ENCODE data around the gene ZNF330. TPM values are rescaled to one million over a fixed set of nuclear protein-coding genes. Genes with fewer than 3 reads are reported as not detected.

The ZNF330 gene
- total and polyA plus RNA-seq, 10 of the 15 experiments (the other 5 are each of a cell fraction or from before 2014, with no cell fraction given), result 31.3 to 57.6 (median 44.3) TPM

GRCh38 chr4:141220271-141220670, 424 bp upstream of the ZNF330 start:
- 84% methylated on average over 7 of the region's 7 CpGs for WGBS (ENCODE audit: insufficient coverage, insufficient replicate concordance, low lambda C conversion rate, missing lambda C conversion rate)

GRCh38 chr4:141223418-141223817, 2.7 kb downstream of the ZNF330 start:
- POLR2A ChIA-PET, result no interaction called here
- DNase-seq (ENCODE audit: low read depth, low spot score) (no peak), ATAC-seq (no peak), FAIRE-seq (no peak)
- Histone ChIP-seq H3K27ac (ENCODE audit: control insufficient read depth, insufficient read depth) (no peak overlapping the region), H3K4me3 (no peak overlapping the region), H3K27me3 (replicated peaks in 1 of 2; ENCODE audit: control insufficient read depth in 2 of 2, insufficient read depth in 2 of 2, low read length in 1 of 2) (no peaks in the 10 kb centered on the region), H3K4me1 (ENCODE audit: control insufficient read depth, insufficient read depth, low read length) (peaks cover 4% of the 10 kb centered on the region; the same call in 1 of the 2 replicates), H2AFZ (ENCODE audit: control insufficient read depth, low read depth, low read length) (no peak overlapping the region), H3K9ac (ENCODE audit: control insufficient read depth, insufficient read depth, low read length) (no peak overlapping the region), H3K4me2 (ENCODE audit: control insufficient read depth, insufficient read depth) (peak overlapping the region; percentile 50; the same call in 1 of the 2 replicates), H4K20me1 (ENCODE audit: control insufficient read depth, insufficient read depth) (no peaks in the 10 kb centered on the region), H3K9me3 (replicated peaks; ENCODE audit: control insufficient read depth, insufficient read depth, low read length) (no peaks in the 10 kb centered on the region; the same call in 2 of the 3 replicates), H3K36me3 (ENCODE audit: control insufficient read depth in 2 of 2, insufficient read depth in 2 of 2, low read length in 1 of 2) (peaks cover 0 to 11% of the 10 kb centered on the region in 2 experiments; a peak in 1 of 4 replicates), H3K79me2 (ENCODE audit: control insufficient read depth, insufficient read depth, low read length) (peaks cover 34% of the 10 kb centered on the region)
- SMC1A ChIA-PET (ENCODE audit: uncharacterized antibody, unreplicated experiment), result interaction anchor here (1.1 kb wide), 1 partner anchor 23 kb away, joined by 3 read pairs; no protein-coding TSS in a partner anchor
- in situ Hi-C loops (cut with MboI), result no loop called here
- BruUV-seq (replicated peaks), result no TSS peak
- RAD21 ChIA-PET (ENCODE audit: unreplicated experiment), result no interaction called here
- WGBS (ENCODE audit: insufficient coverage, insufficient replicate concordance, low lambda C conversion rate, missing lambda C conversion rate), result 93% methylated on average over 1 of the region's 1 CpG
- intact Hi-C loops (cut with micrococcal nuclease; ENCODE audit: unreplicated experiment), result loop anchor here (10.0 kb wide), 2 partner anchors 411 to 491 kb away; partner anchors contain the start of gene IL15
- CTCF ChIA-PET, result interaction anchor here (0.7 kb wide), 1 partner anchor 83 kb away, joined by 3 read pairs; no protein-coding TSS in a partner anchor
- TF ChIP-seq CEBPB (IDR thresholded peaks at IDR 0.05; ENCODE audit: borderline replicate concordance in 1 of 2, low read depth in 2 of 2, low read length in 2 of 2) (no peak), RAD21 (IDR thresholded peaks at IDR 0.05; ENCODE audit: insufficient read depth, low read depth, low read length) (no peak), BHLHE40 (IDR thresholded peaks at IDR 0.05; ENCODE audit: borderline replicate concordance in 1 of 2, low read depth in 2 of 2, low read length in 1 of 2) (no peak), NKRF (conservative IDR thresholded peaks at IDR 0.05) (no peak), ZNF217 (IDR thresholded peaks at IDR 0.05) (no peak), ZNF207 (IDR thresholded peaks at IDR 0.05; ENCODE audit: borderline replicate concordance) (no peak), FOXK2 (IDR thresholded peaks at IDR 0.05) (no peak), ZBTB4 (CRISPR knock-in tag; IDR thresholded peaks at IDR 0.05) (no peak), ATF3 (IDR thresholded peaks at IDR 0.05; ENCODE audit: borderline replicate concordance, extremely low read depth, low read depth, low read length) (no peak)

More at GRCh38 chr4:141220271-141220670, 424 bp upstream of the ZNF330 start:
- ChIA-PET RAD21 (ENCODE audit: unreplicated experiment) (no interaction called here), SMC1A (ENCODE audit: uncharacterized antibody, unreplicated experiment) (no interaction called here), CTCF (no interaction called here), POLR2A (no interaction called here)
- DNase-seq (ENCODE audit: low read depth, low spot score) (no peak), FAIRE-seq (no peak), ATAC-seq (peak; percentile 3)
- TF ChIP-seq PAX8 (IDR thresholded peaks at IDR 0.05) (no peak), FOS (IDR thresholded peaks at IDR 0.05; ENCODE audit: borderline replicate concordance, extremely low read depth, insufficient read length) (no peak), IRF4 (IDR thresholded peaks at IDR 0.05; ENCODE audit: low read depth, low read length) (no peak), ZNF274 (IDR thresholded peaks at IDR 0.05; ENCODE audit: insufficient read depth, insufficient read length) (no peak)
- H3K4me3 ChIP-seq, result peak overlapping the region; percentile 91; the same call in 1 of the 2 replicates
- H3K79me2 ChIP-seq (ENCODE audit: control insufficient read depth, insufficient read depth, low read length), result peaks cover 32% of the 10 kb centered on the region
- H3K4me1 ChIP-seq (ENCODE audit: control insufficient read depth, insufficient read depth, low read length), result peaks cover 4% of the 10 kb centered on the region; the same call in 1 of the 2 replicates
- peak overlapping the region; percentile 90; the same call in 1 of the 2 replicates for H3K27ac ChIP-seq (ENCODE audit: control insufficient read depth, insufficient read depth)
- peaks cover 0 to 2% of the 10 kb centered on the region in 2 experiments; a peak in 1 of 4 replicates for H3K36me3 ChIP-seq (ENCODE audit: control insufficient read depth in 2 of 2, insufficient read depth in 2 of 2, low read length in 1 of 2)
- no peaks in the 10 kb centered on the region for H4K20me1 ChIP-seq (ENCODE audit: control insufficient read depth, insufficient read depth)
- BruUV-seq (replicated peaks), result no TSS peak
- intact Hi-C loops (cut with micrococcal nuclease; ENCODE audit: unreplicated experiment) (loop anchor here (10.0 kb wide), 2 partner anchors 415 to 495 kb away; partner anchors contain the start of gene IL15), in situ Hi-C loops (cut with MboI) (no loop called here)
- peak overlapping the region; percentile 98 for H2AFZ ChIP-seq (ENCODE audit: control insufficient read depth, low read depth, low read length)
- H3K9me3 ChIP-seq (replicated peaks; ENCODE audit: control insufficient read depth, insufficient read depth, low read length), result no peaks in the 10 kb centered on the region
- no peaks in the 10 kb centered on the region for H3K27me3 ChIP-seq (replicated peaks in 1 of 2; ENCODE audit: control insufficient read depth in 2 of 2, insufficient read depth in 2 of 2, low read length in 1 of 2)
- H3K4me2 ChIP-seq (ENCODE audit: control insufficient read depth, insufficient read depth), result peak overlapping the region; percentile 84
- H3K9ac ChIP-seq (ENCODE audit: control insufficient read depth, insufficient read depth, low read length), result peak overlapping the region; percentile 93

Data from GM12878 (cell line).